Epidermal melanocyte (primary cell): ENCODE results near the gene TSPAN32.
"Not testable (repeated sequence)": the region's sequence is repeated elsewhere in the genome, so short reads cannot be mapped to it uniquely, and the experiment has no call there.

ENCODE experiments used
- DNase-seq: peaks from one replicate; pipeline ENCODE4 v3.0.0; 2011; ENCODE audit warnings: low spot score; ENCODE audit not compliant: insufficient read length

Gene TSPAN32

GRCh38 chr11:2267306-2267850, 34.4 kb upstream of the TSPAN32 start:
- DNase-seq: no peak

DNA sequence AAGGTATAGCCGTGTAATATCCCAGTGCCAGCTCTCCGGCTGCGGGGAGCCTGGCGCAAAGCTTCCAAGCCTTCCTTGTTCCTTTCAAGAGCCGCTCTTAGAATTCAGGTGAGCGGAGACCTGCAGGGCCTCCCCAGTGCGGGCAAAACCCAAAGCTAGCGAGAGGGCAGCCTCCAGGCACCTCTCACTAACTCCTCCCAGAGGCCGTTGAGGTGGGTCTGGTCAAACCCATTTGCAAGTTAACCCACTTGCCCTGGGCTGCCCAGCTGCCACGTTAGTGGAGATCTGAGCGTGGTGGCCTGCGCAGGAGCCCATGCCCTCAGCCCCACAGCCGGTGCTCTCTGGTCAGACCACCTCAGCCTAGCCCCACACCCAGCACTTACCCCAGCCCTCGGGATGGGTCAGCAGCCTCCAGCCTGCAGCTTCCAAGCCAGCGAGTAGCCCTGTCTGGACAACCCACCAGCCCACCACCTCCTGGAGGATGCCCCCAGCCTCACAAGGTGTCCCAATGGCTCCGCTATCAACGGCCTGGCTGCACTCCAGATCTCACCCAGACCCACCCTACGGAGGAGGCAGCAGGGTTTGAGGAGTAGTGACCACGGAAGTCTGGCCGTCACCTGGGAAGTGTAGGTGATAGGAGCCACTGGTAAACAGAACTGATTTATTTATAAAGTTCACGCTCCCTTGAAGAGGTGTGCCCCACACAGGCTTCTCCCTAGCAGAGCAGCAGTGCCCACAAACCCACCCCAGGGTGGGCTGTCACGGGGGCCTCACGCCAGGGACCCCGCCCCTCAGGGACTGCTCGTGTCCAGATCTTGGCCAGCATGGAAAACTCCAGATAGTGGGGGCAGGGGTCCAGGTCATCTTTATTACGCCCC, 33.7 kb upstream of the TSPAN32 start:
- DNase-seq: no peak

- no peak for DNase-seq
Observed at GRCh38 chr11:2268729-2269600, 32.8 kb upstream of the TSPAN32 start.

GRCh38 chr11:2269601-2270321, 32.1 kb upstream of the TSPAN32 start:
- no peak for DNase-seq

DNA sequence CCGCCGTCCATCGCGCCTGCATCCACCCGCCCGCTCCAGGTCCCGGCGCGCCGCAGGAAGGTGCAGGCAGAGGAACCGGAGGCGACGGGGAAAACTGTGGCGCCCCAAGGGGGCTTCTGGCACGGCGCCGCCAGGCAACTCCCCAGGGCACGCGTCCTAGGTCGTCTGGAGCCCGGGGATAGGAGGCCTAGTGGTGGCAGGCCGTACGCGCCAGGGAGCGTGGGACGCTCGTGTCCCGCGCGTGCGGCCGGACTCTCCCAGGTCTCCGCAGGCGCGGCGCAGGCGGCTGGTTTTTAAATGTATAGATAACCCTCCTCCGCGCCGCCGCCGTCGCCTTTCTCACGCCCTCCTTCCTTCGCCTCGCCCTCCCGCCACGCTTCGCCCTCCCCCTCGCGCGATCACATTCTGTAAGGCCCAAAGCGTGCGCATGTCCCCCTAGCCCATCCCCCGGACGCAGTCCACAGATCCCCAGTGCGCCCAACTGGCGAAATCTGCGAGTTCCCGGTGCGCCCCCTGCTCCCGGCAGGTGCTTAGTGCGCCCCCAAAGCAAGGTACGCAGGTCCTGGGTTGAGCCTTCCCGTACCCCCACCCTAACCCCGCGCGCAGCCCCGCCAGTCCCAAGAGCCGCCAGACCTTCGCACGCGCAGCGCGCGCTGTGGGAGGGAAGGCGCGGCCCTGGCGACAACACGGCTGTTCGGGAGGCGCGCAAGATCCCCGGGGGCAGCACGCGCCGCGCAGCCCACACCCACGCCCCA, 31.3 kb upstream of the TSPAN32 start, which contains the start of gene ASCL2:
Gene ASCL2, minus strand, starts transcription at position 267 of the 755 bp plus-strand sequence. Its CDS starts 256 bp downstream, at position 11.
- DNase-seq: no peak

DNA sequence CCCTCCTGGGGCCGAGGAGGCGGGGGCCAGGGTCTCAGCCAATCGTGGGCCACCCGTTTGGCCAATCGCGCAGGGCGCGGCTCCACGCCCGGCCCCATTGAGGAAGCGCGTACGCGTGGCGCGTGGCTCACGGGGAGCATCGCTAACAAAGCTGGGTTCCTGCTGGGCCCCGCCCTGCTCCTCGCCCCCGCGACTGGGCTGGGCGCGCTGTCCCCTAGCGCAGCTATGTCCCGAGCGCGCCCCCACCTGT, 30.8 kb upstream of the TSPAN32 start:
- no peak for DNase-seq

DNA sequence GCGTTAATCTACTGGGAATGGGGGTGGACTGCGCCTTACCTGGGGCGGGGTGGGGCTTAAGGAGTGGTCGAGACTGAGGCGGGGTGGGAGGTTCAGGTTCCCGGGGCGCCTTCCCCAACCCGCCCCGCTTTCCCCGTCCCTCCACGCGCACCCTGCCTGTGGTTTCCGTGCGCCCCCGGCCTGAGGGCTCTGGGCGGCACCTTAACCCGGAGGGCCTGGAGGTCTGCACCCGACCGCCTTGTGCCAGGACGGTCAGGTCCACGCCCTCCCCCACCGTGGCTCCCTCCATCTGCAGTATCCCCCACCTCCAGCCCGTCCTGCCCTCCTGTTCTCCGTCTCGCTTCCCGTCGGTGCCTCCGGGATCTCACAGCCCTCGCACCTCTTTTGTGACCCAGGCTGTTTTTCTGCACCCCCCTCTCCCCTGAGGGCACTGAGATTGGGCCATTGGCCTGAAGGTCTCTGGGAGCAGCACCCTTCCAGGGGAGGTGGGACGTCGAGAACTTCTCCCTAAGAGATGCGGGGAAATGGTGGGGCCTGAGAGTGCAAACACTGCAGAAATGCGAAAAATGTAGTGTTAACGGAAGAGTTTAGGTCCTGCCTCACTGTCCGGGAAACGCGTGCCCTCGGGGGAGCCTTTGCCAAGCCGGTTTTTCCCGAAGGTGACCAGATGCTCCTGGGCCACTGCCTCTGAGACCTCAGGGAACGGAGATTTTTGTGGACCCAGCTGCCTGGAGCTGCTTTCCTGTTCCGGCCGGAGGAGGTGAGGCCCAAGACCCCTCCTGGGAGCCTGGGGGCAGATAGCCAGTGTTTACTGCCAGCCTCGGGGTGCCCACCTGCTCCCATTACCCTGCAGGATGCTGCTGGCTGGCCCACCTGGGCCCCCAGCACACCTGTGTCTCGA, 30.2 kb upstream of the TSPAN32 start:
- DNase-seq: no peak

- no peak for DNase-seq
Observed at GRCh38 chr11:2272228-2272945, 29.4 kb upstream of the TSPAN32 start.

- no peak for DNase-seq
Observed at GRCh38 chr11:2272946-2273280, 28.9 kb upstream of the TSPAN32 start.

DNA sequence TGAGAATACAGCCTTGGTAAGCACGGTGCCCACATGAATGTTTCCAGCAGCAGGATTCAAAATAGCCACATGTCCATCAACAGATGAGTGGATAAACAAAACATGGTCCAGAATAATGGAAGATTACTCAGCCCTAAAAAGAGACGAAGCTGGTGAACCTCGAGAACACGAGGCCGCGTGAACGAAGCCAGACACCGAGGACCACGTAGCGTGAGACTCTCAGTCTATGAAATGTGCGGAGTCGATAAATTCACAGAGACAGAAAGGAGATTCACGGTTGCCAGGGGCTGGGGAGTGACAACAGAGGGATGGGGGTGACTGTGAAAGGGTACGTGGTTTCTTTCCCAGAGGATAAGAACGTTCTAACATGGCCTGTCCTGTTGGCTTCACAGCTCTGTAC, 28.5 kb upstream of the TSPAN32 start:
- no peak for DNase-seq

GRCh38 chr11:2273771-2274170, 28.0 kb upstream of the TSPAN32 start:
- no peak for DNase-seq

- DNase-seq: no peak
Observed at GRCh38 chr11:2275334-2276279, 26.2 kb upstream of the TSPAN32 start.

- DNase-seq: no peak
Observed at GRCh38 chr11:2276280-2277007, 25.4 kb upstream of the TSPAN32 start.

DNA sequence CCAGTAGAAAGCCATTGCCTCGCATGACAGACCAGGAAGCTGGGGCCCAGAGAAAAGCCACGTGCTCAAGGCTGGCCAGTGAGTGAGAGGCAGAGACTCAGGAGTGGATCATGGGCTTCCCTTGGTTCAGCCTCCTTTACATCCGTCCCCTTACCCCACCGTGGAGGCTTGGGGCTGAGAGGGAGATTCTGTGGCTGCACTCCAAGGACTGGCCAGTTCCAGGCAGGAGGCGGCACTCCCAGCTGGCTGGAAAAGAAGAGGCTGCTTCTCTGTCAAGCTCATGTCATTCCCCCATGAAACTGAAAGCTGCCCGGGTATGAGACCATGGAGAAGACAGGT, 24.8 kb upstream of the TSPAN32 start:
- no peak for DNase-seq

GRCh38 chr11:2277933-2278523, 23.8 kb upstream of the TSPAN32 start:
- DNase-seq: no peak

- DNase-seq: no peak
Observed at GRCh38 chr11:2280208-2280607, 21.6 kb upstream of the TSPAN32 start.

DNA sequence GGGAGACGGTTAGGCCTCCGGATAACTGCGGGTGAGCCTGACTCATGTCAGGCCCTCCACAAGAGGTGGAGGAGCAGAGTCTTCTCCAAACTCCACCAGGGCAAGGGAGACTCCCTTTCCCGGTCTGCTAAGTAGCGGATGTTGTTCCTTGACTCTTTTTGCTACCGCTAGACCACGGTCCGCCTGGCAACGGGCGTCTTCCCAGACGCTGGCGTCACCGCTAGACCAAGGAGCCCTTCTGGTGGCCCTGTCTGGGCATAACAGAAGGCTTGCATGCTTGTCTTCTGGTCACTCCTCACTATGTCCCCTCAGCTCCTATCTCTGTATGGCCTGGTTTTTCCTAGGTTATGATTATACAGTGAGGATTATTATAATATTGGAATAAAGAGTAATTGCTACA, 15.5 kb upstream of the TSPAN32 start:
- not testable (repeated sequence) for DNase-seq
